HepG2 (cell line): ENCODE data around the gene DAGLB. TPM values are rescaled to one million over a fixed set of nuclear protein-coding genes. Genes with fewer than 3 reads are reported as not detected.

Experiments
- ATAC-seq: fragments of 200-7000 bp; cut with Tn5 transposase; 3 replicates; pipeline ENCODE4 v1.9.1; 2020; ENCODE audit warnings: mild to moderate bottlenecking, moderate library complexity
- BruUV-seq: library from RNA; stranded (reverse); fragments of 400-500 nt; replicated peaks from 2 replicates; lab custom pipeline; 2021; lab: Mats Ljungman, UMichigan
- CTCF ChIA-PET: fragments of 300-600 bp; formaldehyde crosslinking; extraction: SDS; loops from one replicate; lab custom pipeline; 2021; ENCODE audit warnings: low total read pairs, inconsistent platforms, low intra/inter-chr PET ratio; lab: Yijun Ruan, JAX
- POLR2A ChIA-PET: fragments of 350-600 bp; sonication (Branson Sonifier 250); formaldehyde crosslinking; loops from one replicate; lab custom pipeline; 2020; ENCODE audit warnings: antibody characterized with exemption, inconsistent platforms; lab: Yijun Ruan, JAX
- DNase-seq: peaks from one replicate; pipeline ENCODE4 v3.0.0-alpha.2; 2015; ENCODE audit warnings: low spot score
- FAIRE-seq: peaks from 3 replicates; lab custom pipeline; 2011; peaks lifted over from hg19 to GRCh38; lab: Jason Lieb, UNC
- H2AFZ ChIP-seq: one replicate; pipeline ENCODE4 v1.6.1; 2011; ENCODE audit warnings: low read length, inconsistent platforms
- H3K27ac ChIP-seq: fragments of 300-600 bp; 3 replicates; pipeline ENCODE4 v1.8.0; 2011; ENCODE audit warnings: mixed run types, mild to moderate bottlenecking, mixed read lengths, low read length, inconsistent platforms; ENCODE audit not compliant: insufficient read depth; ENCODE audit errors: extremely low read length
- H3K27me3 ChIP-seq, 2 experiments: fragments of 200-600 bp in 1 of 2; 2 replicates in 1 of 2; 3 replicates in 1 of 2; pipeline versions ENCODE4 v1.6.0 to v1.8.0; 2011; ENCODE audit warnings: low read length in 2 of 2, mild to moderate bottlenecking in 2 of 2, moderate library complexity in 2 of 2, inconsistent platforms in 1 of 2; ENCODE audit not compliant: insufficient read depth in 2 of 2, control insufficient read depth in 1 of 2
- H3K36me3 ChIP-seq, 2 experiments: fragments of 200-600 bp in 1 of 2; replicated peaks in 1 of 2; 2 replicates in 1 of 2; 3 replicates in 1 of 2; pipeline versions ENCODE4 v1.5.1 to v1.8.0; 2011; ENCODE audit warnings: low read length in 2 of 2, inconsistent platforms in 1 of 2; ENCODE audit not compliant: insufficient read depth in 2 of 2, control insufficient read depth in 1 of 2
- H3K4me1 ChIP-seq: 2 replicates; pipeline ENCODE4 v1.5.1; 2012; ENCODE audit warnings: low read length, inconsistent platforms; ENCODE audit not compliant: insufficient read depth
- H3K4me2 ChIP-seq: 2 replicates; pipeline ENCODE4 v1.6.0; 2011; ENCODE audit warnings: low read depth, low read length, inconsistent platforms
- H3K4me3 ChIP-seq, 3 experiments: fragments of 200-600 bp in 1 of 3; sonication (generic), shearing (Covaris generic) in 1 of 3; replicated peaks in 1 of 3; 2 replicates each; pipeline ENCODE4 v1.5.1; 2011 to 2016; ENCODE audit warnings: low read length in 3 of 3, inconsistent platforms in 2 of 3, low read depth in 2 of 3, mild to moderate bottlenecking in 2 of 3, control low read depth in 1 of 3, mixed read lengths in 1 of 3; ENCODE audit not compliant: insufficient read depth in 1 of 3
- H3K79me2 ChIP-seq: one replicate; pipeline ENCODE4 v1.6.1; 2011; ENCODE audit warnings: low read length, inconsistent platforms; ENCODE audit not compliant: insufficient read depth
- H3K9ac ChIP-seq: 2 replicates; pipeline ENCODE4 v1.6.0; 2011; ENCODE audit warnings: mild to moderate bottlenecking, low read depth, low read length, inconsistent platforms; ENCODE audit not compliant: insufficient read depth
- H3K9me3 ChIP-seq: 2 replicates; pipeline ENCODE4 v1.5.1; 2012; ENCODE audit warnings: mild to moderate bottlenecking, low read length
- H4K20me1 ChIP-seq: 2 replicates; pipeline ENCODE4 v1.6.0; 2011; ENCODE audit warnings: inconsistent platforms, mild to moderate bottlenecking, low read length, moderate library complexity; ENCODE audit not compliant: insufficient read depth
- AGO2 ChIP-seq: fragments of 200-400 bp; formaldehyde crosslinking; optimal IDR thresholded peaks from 2 replicates; pipeline ENCODE3; 2017; ENCODE audit warnings: mild to moderate bottlenecking, low read depth, low read length, moderate library complexity
- HOXA7 ChIP-seq: sonication (generic); formaldehyde crosslinking; IDR thresholded peaks from 2 replicates; pipeline ENCODE4 v1.8.1; 2022; ENCODE audit warnings: mild to moderate bottlenecking, missing genetic modification reagents, moderate library complexity
- IRF2 ChIP-seq: IDR thresholded peaks from 2 replicates; pipeline ENCODE4 v1.6.1; 2018; ENCODE audit warnings: missing genetic modification reagents, missing compliant biosample characterization
- XBP1 ChIP-seq: sonication (generic); formaldehyde crosslinking; IDR thresholded peaks from 2 replicates; pipeline ENCODE4 v1.5.0; 2020; ENCODE audit warnings: missing genetic modification reagents
- ZNF264 ChIP-seq: sonication (generic); formaldehyde crosslinking; IDR thresholded peaks from 2 replicates; pipeline ENCODE4 v1.4.0; 2020; ENCODE audit warnings: missing genetic modification reagents
- ZNF407 ChIP-seq: sonication (generic); formaldehyde crosslinking; IDR thresholded peaks from one replicate; pipeline ENCODE4 v1.5.1; 2020; ENCODE audit warnings: mild to moderate bottlenecking, missing genetic modification reagents; ENCODE audit errors: not compliant biosample characterization
- ZNF530 ChIP-seq: sonication (generic); formaldehyde crosslinking; IDR thresholded peaks from 2 replicates; pipeline ENCODE4 v1.5.0; 2020; ENCODE audit warnings: low read depth, mild to moderate bottlenecking, missing genetic modification reagents
- ZNF597 ChIP-seq: sonication (generic); formaldehyde crosslinking; IDR thresholded peaks from 2 replicates; pipeline ENCODE4 v1.5.0; 2020; ENCODE audit warnings: missing genetic modification reagents
- ZNF772 ChIP-seq: sonication (generic); formaldehyde crosslinking; IDR thresholded peaks from 2 replicates; pipeline ENCODE4 v1.5.0; 2020; ENCODE audit warnings: mild to moderate bottlenecking, missing genetic modification reagents
- WGBS: methylation state at CpG from one replicate; pipeline ENCODE4 v1.1.6; 2017; ENCODE audit warnings: low lambda C conversion rate; 5-methylcytosine and 5-hydroxymethylcytosine counted together
- in situ Hi-C: cut with HindIII; loops from 2 replicates; pipeline ENCODE4 v1.10.0; 2017; ENCODE audit warnings: low pct_unique_long_range_greater_than_20kb; ENCODE audit not compliant: extremely low pct_ligation_motif_present
- intact Hi-C: fragments of 100-400 bp; cut with micrococcal nuclease; formaldehyde crosslinking; loops from one replicate; pipeline ENCODE4 v1.10.0; 2022; ENCODE audit not compliant: unreplicated experiment
- polyA plus RNA-seq, 8 experiments: library from polyadenylated mRNA; depleted of rRNA in 3 of 8; stranded (reverse) in 7 of 8; unstranded in 1 of 8; fragments of >200 nt; fragmentation: Illumina TruSeq in 4 of 8; extraction: Trizol in 4 of 8; gene quantifications; 2 replicates each; pipeline versions ENCODE4 v1.2.1 to v1.2.3, GENCODE V29; 2011 to 2016; ENCODE audit warnings: low read depth in 4 of 8, missing spikeins in 1 of 8, mixed read lengths in 1 of 8; ENCODE audit not compliant: insufficient read depth in 1 of 8
- total RNA-seq, 5 experiments: library from RNA; depleted of rRNA; stranded (reverse); fragments of >200 nt; fragmentation: Illumina TruSeq; extraction: Trizol; gene quantifications; 2 replicates each; pipeline ENCODE4 v1.2.3, GENCODE V29; 2016; ENCODE audit warnings: low read depth in 1 of 5

The DAGLB gene
- total and polyA plus RNA-seq, 2 of the 13 experiments (the other 11 are each of a cell fraction or from before 2014, with no cell fraction given) = 7.9 to 9.8 TPM

GRCh38 chr7:6422926-6423632 is 24.7 kb downstream of the DAGLB start (continued):
- no peak for TF ChIP-seq ZNF597 (CRISPR knock-in tag)
- TF ChIP-seq, all 625 proteins: peak for 2

- ChIA-PET CTCF (no interaction called here), POLR2A (no interaction called here)
- H3K79me2 ChIP-seq = no peaks in the 10 kb centered on the region
- no peaks in the 10 kb centered on the region for H3K27me3 ChIP-seq
- no peak overlapping the region for H3K27ac ChIP-seq
- peaks cover 11 to 28% of the 10 kb centered on the region in 2 experiments; a peak in 4 of 5 replicates for H3K36me3 ChIP-seq
- no peak for TF ChIP-seq ZNF772 (CRISPR knock-in tag)
- TF ChIP-seq AGO2 = peak; percentile 35
- no peak for TF ChIP-seq ZNF407 (CRISPR knock-in tag)
- TF ChIP-seq ZNF264 (CRISPR knock-in tag) = no peak
- no peak for TF ChIP-seq HOXA7 (CRISPR knock-in tag)
- no peak for TF ChIP-seq IRF2 (CRISPR knock-in tag)
- TF ChIP-seq XBP1 (CRISPR knock-in tag) = no peak
- no peak for TF ChIP-seq ZNF530 (CRISPR knock-in tag)
- WGBS = 97% methylated on average over 15 of the region's 16 CpGs
- FAIRE-seq (no peak), ATAC-seq (peak; percentile 13; the same call in 1 of the 3 replicates), DNase-seq (no peak)
- intact Hi-C loops (no loop called here), in situ Hi-C loops (no loop called here)
- no TSS peak for BruUV-seq
- H3K4me3 ChIP-seq = no peak overlapping the region
- H2AFZ ChIP-seq = no peak overlapping the region
- H3K4me2 ChIP-seq = no peak overlapping the region
- H4K20me1 ChIP-seq = no peaks in the 10 kb centered on the region
- H3K4me1 ChIP-seq = no peaks in the 10 kb centered on the region
- H3K9ac ChIP-seq = no peak overlapping the region
- no peaks in the 10 kb centered on the region for H3K9me3 ChIP-seq
Measured at GRCh38 chr7:6422095-6422494, 25.7 kb downstream of the DAGLB start.
